B cell (primary cell): ENCODE results near the gene LEPROT. TPM values are rescaled to one million over a fixed set of nuclear protein-coding genes. Genes with fewer than 3 reads are reported as not detected.

ENCODE experiments used
- ATAC-seq: fragments of 200-7000 bp; cut with Tn5 transposase; one replicate; pipeline ENCODE4 v1.10.0; 2021; ENCODE audit warnings: low read depth, mild to moderate bottlenecking, moderate number of reproducible peaks, moderate library complexity
- CTCF ChIA-PET: fragments of 350-600 bp; sonication (Branson Sonifier 250); formaldehyde crosslinking; loops from one replicate; lab custom pipeline; 2021; ENCODE audit warnings: antibody characterized with exemption, inconsistent platforms; lab: Charles Lee
- POLR2A ChIA-PET: fragments of 350-600 bp; sonication (Branson Sonifier 250); formaldehyde crosslinking; loops from one replicate; lab custom pipeline; 2021; ENCODE audit warnings: antibody characterized with exemption; lab: Charles Lee
- DNase-seq: peaks from one replicate; pipeline ENCODE4 v3.0.0; 2013
- H2AFZ ChIP-seq: 2 replicates; pipeline ENCODE4 v1.6.1; 2012; ENCODE audit warnings: mild to moderate bottlenecking, low read depth, low read length; ENCODE audit not compliant: insufficient read depth, poor library complexity, severe bottlenecking
- H3K27ac ChIP-seq, 2 donors: 1 replicate in 1 of 2; 2 replicates in 1 of 2; pipeline ENCODE4 v1.5.1; 2012 to 2013; ENCODE audit warnings: low read length in 2 of 2, mild to moderate bottlenecking in 2 of 2, moderate library complexity in 1 of 2
- H3K27me3 ChIP-seq, 4 experiments: fragments of 200-600 bp in 1 of 4; sonication (generic) in 1 of 4; replicated peaks in 1 of 4; 1 replicate in 2 of 4; 2 replicates in 2 of 4; pipeline versions ENCODE4 v1.6.1 to v1.7.0; 2013 to 2016; ENCODE audit warnings: low read length in 3 of 4, mild to moderate bottlenecking in 2 of 4, mixed read lengths in 1 of 4, moderate library complexity in 1 of 4; ENCODE audit not compliant: insufficient read depth in 4 of 4, control insufficient read depth in 3 of 4; ENCODE audit errors: control extremely low read depth in 1 of 4
- H3K36me3 ChIP-seq, 2 experiments: replicated peaks in 1 of 2; 1 replicate in 1 of 2; 2 replicates in 1 of 2; pipeline versions ENCODE4 v1.6.1 to v1.7.1; 2013; ENCODE audit warnings: low read length in 1 of 2; ENCODE audit not compliant: insufficient read depth in 2 of 2, control insufficient read depth in 1 of 2; ENCODE audit errors: control extremely low read depth in 1 of 2, extremely low read depth in 1 of 2
- H3K4me1 ChIP-seq, 2 donors: fragments of 200-600 bp in 1 of 2; sonication (generic) in 1 of 2; 1 replicate in 1 of 2; 2 replicates in 1 of 2; pipeline versions ENCODE4 v1.5.1 to v1.6.1; 2013 to 2017; ENCODE audit warnings: low read length in 2 of 2; ENCODE audit not compliant: control insufficient read depth in 2 of 2, insufficient read depth in 2 of 2
- H3K4me2 ChIP-seq: replicated peaks from 2 replicates; pipeline ENCODE3; 2012; ENCODE audit warnings: mild to moderate bottlenecking, low read depth, low read length; ENCODE audit not compliant: poor library complexity, severe bottlenecking
- H3K4me3 ChIP-seq, 5 experiments: fragments of 200-600 bp in 1 of 5; sonication (generic) in 1 of 5; 1 replicate in 3 of 5; 2 replicates in 2 of 5; pipeline versions ENCODE4 v1.5.1 to v1.7.0; 2011 to 2016; ENCODE audit warnings: low read length in 4 of 5, mild to moderate bottlenecking in 4 of 5, low read depth in 2 of 5, control low read depth in 1 of 5, moderate library complexity in 1 of 5; ENCODE audit not compliant: insufficient read depth in 1 of 5; ENCODE audit errors: control extremely low read depth in 1 of 5, extremely low read depth in 1 of 5
- H3K79me2 ChIP-seq: fragments of 200-600 bp; sonication (generic); one replicate; pipeline ENCODE4 v1.6.0; 2016; ENCODE audit warnings: low read length; ENCODE audit not compliant: control insufficient read depth, insufficient read depth
- H3K9ac ChIP-seq: fragments of 200-600 bp; sonication (generic); 2 replicates; pipeline ENCODE4 v1.6.1; 2017; ENCODE audit warnings: mild to moderate bottlenecking, low read length, moderate library complexity
- H3K9me3 ChIP-seq, 3 donors: one replicate each; pipeline versions ENCODE4 v1.6.1 to v1.7.1; 2013; ENCODE audit warnings: low read length in 2 of 3; ENCODE audit not compliant: control insufficient read depth in 2 of 3, insufficient read depth in 1 of 3; ENCODE audit errors: control extremely low read depth in 1 of 3
- H4K20me1 ChIP-seq: 2 replicates; pipeline ENCODE4 v1.6.0; 2012; ENCODE audit warnings: mild to moderate bottlenecking, low read length; ENCODE audit not compliant: insufficient read depth, control insufficient read depth, poor library complexity, severe bottlenecking
- H3K27ac Mint-ChIP-seq: one replicate; pipeline ENCODE4 v1.8.0; 2021; ENCODE audit warnings: mixed read lengths
- H3K27me3 Mint-ChIP-seq: one replicate; pipeline ENCODE4 v1.8.0; 2021; ENCODE audit warnings: mixed read lengths
- H3K4me1 Mint-ChIP-seq: one replicate; pipeline ENCODE4 v1.8.0; 2021; ENCODE audit warnings: mixed read lengths
- H3K4me3 Mint-ChIP-seq: one replicate; pipeline ENCODE4 v1.8.0; 2021; ENCODE audit warnings: mixed read lengths
- H3K9me3 Mint-ChIP-seq: one replicate; pipeline ENCODE4 v1.8.0; 2022; ENCODE audit warnings: mixed read lengths; ENCODE audit not compliant: insufficient read depth
- EZH2 ChIP-seq: IDR thresholded peaks from 2 replicates; pipeline ENCODE4 v1.6.1; 2012; ENCODE audit warnings: borderline replicate concordance, low read depth, mild to moderate bottlenecking, moderate library complexity, low read length; ENCODE audit not compliant: insufficient read depth, poor library complexity, severe bottlenecking
- WGBS: methylation state at CpG from one replicate; pipeline ENCODE4 v1.1.5; 2013; ENCODE audit warnings: missing lambda C conversion rate; ENCODE audit not compliant: insufficient coverage; 5-methylcytosine and 5-hydroxymethylcytosine counted together
- intact Hi-C: fragments of 100-400 bp; cut with micrococcal nuclease; formaldehyde crosslinking; loops from one replicate; pipeline ENCODE4 v1.10.0; 2022
- polyA plus RNA-seq: library from polyadenylated mRNA; depleted of rRNA; stranded (reverse); fragments of >200 nt; gene quantifications from 2 replicates; pipeline ENCODE4 v1.2.3, GENCODE V29; 2012
- total RNA-seq, 2 donors: library from RNA; stranded (reverse); fragments of 120-200 nt in 1 of 2; gene quantifications; 1 replicate in 1 of 2; 2 replicates in 1 of 2; pipeline versions ENCODE4 v1.2.3 to v1.2.4, GENCODE V29; 2013 to 2022
- TF ChIP-seq, protein P1 (sequence below): fragments of 200-600 bp; IDR thresholded peaks from one replicate; pipeline ENCODE4 v1.8.0; 2022; ENCODE audit warnings: antibody characterized with exemption, mild to moderate bottlenecking

Gene LEPROT
- total and polyA plus RNA-seq, 2 donors (not counting 1 experiment from before 2014, with no cell fraction given), result 9.7 to 26.5 TPM

DNA sequence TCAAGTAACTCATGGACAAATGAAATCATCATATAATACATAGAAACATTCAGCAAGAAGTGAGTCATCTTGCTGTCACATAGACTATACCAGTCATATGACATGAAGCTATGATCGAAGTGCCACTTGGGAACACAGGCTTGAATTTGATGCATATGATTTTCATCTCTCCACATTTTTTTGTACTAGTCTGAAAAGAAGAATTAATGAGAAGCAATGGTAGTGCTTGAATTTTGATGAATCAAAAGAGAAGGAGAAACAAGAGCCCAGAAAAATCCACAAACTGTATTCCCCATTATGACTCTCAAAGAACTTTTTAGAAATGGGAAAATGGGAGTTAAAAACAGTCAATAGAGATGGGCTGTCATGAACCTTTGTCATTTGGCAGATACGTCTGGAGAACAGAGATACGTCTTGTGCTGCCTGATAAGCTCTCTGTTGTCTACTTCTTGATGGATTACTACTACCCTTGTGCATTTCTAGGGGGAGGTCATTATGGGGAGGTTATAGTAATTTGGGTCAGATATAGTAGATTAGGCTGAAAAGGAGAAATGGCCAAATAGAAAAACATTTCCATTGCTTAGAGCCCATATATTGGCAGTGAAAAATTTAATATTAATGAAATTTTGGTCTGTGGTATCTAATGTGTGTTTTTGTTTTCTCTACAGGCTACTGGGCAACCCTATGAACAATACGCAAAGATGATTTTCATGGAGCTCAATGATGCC is 8.0 kb upstream of the LEPROT start:
- Histone ChIP-seq H3K9ac (no peak overlapping the region), H3K27me3 (peaks cover 0 to 8% (median 7%) of the 10 kb centered on the region in 4 experiments), H4K20me1 (no peaks in the 10 kb centered on the region), H3K4me2 (no peak overlapping the region), H3K79me2 (no peaks in the 10 kb centered on the region), H2AFZ (no peak overlapping the region), H3K4me3 (no peak overlapping the region), H3K36me3 (no peaks in the 10 kb centered on the region), H3K27ac (no peak overlapping the region), H3K9me3 (no peaks in the 10 kb centered on the region), H3K4me1 (no peaks in the 10 kb centered on the region)
- intact Hi-C loops, result no loop called here
- CTCF ChIA-PET, result interaction anchor here (0.6 kb wide), 1 partner anchor 276 kb away, joined by 3 read pairs; no protein-coding TSS in a partner anchor
- Mint-ChIP-seq H3K27ac (no peak overlapping the region), H3K4me3 (no peak overlapping the region), H3K9me3 (peaks cover 4% of the 10 kb centered on the region), H3K27me3 (peaks cover 42% of the 10 kb centered on the region), H3K4me1 (no peaks in the 10 kb centered on the region)
- WGBS, result no CpG with 5 or more reads among the region's 4 CpGs
- ATAC-seq (no peak), DNase-seq (no peak)
- TF ChIP-seq, protein P1, sequence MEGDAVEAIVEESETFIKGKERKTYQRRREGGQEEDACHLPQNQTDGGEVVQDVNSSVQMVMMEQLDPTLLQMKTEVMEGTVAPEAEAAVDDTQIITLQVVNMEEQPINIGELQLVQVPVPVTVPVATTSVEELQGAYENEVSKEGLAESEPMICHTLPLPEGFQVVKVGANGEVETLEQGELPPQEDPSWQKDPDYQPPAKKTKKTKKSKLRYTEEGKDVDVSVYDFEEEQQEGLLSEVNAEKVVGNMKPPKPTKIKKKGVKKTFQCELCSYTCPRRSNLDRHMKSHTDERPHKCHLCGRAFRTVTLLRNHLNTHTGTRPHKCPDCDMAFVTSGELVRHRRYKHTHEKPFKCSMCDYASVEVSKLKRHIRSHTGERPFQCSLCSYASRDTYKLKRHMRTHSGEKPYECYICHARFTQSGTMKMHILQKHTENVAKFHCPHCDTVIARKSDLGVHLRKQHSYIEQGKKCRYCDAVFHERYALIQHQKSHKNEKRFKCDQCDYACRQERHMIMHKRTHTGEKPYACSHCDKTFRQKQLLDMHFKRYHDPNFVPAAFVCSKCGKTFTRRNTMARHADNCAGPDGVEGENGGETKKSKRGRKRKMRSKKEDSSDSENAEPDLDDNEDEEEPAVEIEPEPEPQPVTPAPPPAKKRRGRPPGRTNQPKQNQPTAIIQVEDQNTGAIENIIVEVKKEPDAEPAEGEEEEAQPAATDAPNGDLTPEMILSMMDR, result no peak
- no peak for TF ChIP-seq EZH2
- POLR2A ChIA-PET, result no interaction called here

DNA sequence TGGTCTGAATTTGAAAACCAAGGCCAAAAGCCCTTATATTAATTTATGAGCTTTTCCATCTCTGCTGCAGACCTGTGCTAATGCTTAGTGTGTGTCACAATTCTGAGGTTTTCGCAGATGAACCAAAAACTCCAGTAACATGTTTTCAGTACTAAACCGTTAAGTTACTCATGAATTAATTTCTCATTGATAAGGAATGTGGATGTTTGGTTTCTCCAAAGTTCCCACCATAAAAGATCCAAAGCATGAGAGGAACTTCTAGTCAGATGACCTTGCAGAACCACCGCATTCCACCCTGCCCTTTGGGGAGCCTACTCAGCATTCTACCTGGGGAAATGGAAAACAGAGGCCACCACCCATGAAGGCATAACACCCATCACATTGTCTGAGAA is 7.5 kb upstream of the LEPROT start:
- Histone ChIP-seq H3K4me2 (no peak overlapping the region), H3K4me3 (no peak overlapping the region), H2AFZ (no peak overlapping the region), H3K79me2 (no peaks in the 10 kb centered on the region), H3K4me1 (no peaks in the 10 kb centered on the region), H3K27me3 (peaks cover 0 to 8% (median 7%) of the 10 kb centered on the region in 4 experiments), H3K36me3 (no peaks in the 10 kb centered on the region), H3K9me3 (no peaks in the 10 kb centered on the region), H3K27ac (no peak overlapping the region), H4K20me1 (no peaks in the 10 kb centered on the region), H3K9ac (no peak overlapping the region)
- CTCF ChIA-PET, result no interaction called here
- H3K27me3 Mint-ChIP-seq, result peaks cover 41% of the 10 kb centered on the region
- intact Hi-C loops, result no loop called here
- DNase-seq, result no peak
- peaks cover 4% of the 10 kb centered on the region for H3K9me3 Mint-ChIP-seq
- H3K4me1 Mint-ChIP-seq, result no peaks in the 10 kb centered on the region
- H3K4me3 Mint-ChIP-seq, result no peak overlapping the region
- no peak overlapping the region for H3K27ac Mint-ChIP-seq
- POLR2A ChIA-PET, result no interaction called here
- no peak for ATAC-seq
- TF ChIP-seq, protein P1, result no peak
- TF ChIP-seq EZH2, result no peak
- WGBS, result no CpG with 5 or more reads among the region's 3 CpGs
